Uterus (tissue), 2 donors: ENCODE measurements around the gene GSN.

ENCODE experiments used
- POLR2A ChIP-seq, 2 donors: fragments of 450-650 bp; IDR thresholded peaks; one replicate each; pipeline ENCODE4 v1.6.1; 2016; ENCODE audit warnings: antibody characterized with exemption in 2 of 2, mild to moderate bottlenecking in 1 of 2, moderate library complexity in 1 of 2
- TF ChIP-seq, protein P1 (sequence below), 4 experiments: fragments of 200-600 bp in 2 of 4; fragments of 450-650 bp in 2 of 4; sonication (generic) in 2 of 4; IDR thresholded peaks; one replicate each; pipeline ENCODE4 v1.5.1; 2016 to 2019; ENCODE audit warnings: antibody characterized with exemption in 4 of 4, mild to moderate bottlenecking in 2 of 4, moderate library complexity in 1 of 4

DNA sequence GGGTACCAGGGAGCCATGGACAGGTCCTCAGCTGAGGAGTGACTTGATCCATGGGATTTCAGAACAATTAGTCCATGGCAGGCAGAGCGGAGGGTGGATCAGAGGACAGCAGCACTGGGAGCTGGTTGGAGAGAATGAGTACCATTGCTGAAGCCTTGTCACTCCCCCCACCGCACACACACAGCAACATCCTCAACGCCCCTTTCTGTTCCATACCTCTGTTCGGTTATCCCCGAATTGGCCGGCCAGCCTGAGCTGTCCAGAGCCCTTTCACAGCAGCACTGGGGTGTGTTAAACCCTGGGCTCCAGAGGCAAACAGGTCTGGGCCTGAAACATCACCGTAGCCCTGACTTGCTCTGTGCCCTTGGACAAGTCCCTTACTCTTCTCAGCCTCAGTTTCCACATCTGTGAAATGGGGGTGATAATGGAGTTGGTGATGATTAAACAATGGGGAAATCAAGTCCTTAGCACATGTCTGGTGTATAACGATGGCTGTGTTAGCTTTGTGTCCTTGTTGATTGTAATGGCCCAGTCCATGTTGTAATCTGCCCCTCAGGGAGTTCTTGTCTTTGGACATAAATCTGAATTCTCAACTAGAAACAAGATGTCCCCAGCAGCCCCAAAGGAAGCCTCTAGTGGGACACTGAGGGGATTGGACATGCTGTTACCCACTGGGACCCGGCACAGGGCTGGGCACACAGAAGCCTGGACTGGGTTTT lies 16.9 kb downstream of the GSN start:
- TF ChIP-seq, protein P1, sequence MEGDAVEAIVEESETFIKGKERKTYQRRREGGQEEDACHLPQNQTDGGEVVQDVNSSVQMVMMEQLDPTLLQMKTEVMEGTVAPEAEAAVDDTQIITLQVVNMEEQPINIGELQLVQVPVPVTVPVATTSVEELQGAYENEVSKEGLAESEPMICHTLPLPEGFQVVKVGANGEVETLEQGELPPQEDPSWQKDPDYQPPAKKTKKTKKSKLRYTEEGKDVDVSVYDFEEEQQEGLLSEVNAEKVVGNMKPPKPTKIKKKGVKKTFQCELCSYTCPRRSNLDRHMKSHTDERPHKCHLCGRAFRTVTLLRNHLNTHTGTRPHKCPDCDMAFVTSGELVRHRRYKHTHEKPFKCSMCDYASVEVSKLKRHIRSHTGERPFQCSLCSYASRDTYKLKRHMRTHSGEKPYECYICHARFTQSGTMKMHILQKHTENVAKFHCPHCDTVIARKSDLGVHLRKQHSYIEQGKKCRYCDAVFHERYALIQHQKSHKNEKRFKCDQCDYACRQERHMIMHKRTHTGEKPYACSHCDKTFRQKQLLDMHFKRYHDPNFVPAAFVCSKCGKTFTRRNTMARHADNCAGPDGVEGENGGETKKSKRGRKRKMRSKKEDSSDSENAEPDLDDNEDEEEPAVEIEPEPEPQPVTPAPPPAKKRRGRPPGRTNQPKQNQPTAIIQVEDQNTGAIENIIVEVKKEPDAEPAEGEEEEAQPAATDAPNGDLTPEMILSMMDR (IDR thresholded peaks at IDR 0.05): no peak
- TF ChIP-seq POLR2A (IDR thresholded peaks at IDR 0.05): no peak
